Activated CD4-positive, alpha-beta T cell treated with anti-CD3 and anti-CD28 coated beads, Interleukin-2, amount 50 U/mL, for 48 hours (primary cell): ENCODE measurements around the gene UBE2O.

Experiments
- DNase-seq, 2 experiments: peaks; one replicate each; pipeline ENCODE4 v3.0.0-alpha.2; 2020

UBE2O gene

DNA sequence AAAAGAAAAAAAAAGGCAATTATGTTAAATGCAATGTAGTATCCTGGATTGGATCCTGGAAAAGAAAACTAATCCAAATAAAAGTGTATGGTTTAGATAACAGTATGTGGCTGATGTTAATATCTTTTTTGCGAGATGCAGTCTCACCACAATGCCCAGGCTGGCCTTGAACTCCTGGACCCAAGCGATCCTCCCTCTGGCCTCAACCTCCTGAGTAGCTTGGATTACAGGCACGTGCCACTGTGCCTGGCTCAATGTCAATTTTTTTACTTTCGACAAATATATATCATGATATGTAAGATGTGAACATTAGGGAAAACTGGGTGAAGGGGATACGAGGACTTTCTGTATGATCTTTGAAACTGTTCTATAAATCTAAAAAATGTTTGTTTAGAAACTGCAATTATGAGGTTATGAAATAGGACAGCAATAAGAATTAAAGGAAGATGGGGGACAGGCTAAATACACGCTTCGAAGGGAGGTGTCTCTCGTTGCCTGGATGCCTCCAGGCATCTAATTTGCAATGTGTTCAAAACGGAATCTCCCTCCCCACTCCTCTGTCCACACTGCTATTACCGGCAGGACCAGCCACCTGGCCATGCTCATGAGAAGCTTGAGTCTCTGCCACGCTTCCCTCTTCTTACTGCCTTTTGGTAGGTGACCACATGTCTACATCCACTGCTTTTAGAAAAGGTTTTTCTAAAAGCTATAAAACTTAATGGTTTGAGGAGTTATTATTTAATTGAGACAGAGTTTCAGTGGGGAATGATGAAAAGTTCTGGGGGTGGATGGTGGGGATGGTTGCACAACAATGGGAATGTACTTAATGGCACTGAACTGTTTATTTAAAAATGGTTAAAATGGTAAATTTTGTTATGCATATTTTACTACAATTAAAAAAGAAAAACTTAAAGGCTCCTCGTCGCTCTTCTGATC is 15.2 kb downstream of the UBE2O start:
- no peak for DNase-seq

DNA sequence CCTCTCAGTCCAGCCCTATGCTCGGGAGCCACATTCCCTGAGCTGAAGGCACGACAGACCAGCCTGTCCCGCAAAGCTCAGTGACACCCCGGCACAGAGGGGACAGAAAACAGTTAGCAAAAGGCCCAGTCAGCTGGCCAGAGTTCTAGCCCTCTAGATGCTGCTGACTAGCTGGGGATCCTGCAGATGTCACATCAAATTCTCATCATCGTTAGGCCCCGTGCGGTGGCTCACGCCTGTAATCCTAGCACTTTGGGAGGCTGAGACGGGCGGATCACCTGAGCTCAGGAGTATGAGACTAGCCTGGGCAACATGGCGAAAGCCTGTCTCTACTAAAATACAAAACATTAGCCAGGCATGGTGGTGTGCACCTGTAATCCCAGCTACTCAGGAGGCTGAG is 17.2 kb downstream of the UBE2O start:
- no peak for DNase-seq

GRCh38 chr17:76434870-76435269 is 18.1 kb downstream of the UBE2O start:
- DNase-seq, result no peak

DNA sequence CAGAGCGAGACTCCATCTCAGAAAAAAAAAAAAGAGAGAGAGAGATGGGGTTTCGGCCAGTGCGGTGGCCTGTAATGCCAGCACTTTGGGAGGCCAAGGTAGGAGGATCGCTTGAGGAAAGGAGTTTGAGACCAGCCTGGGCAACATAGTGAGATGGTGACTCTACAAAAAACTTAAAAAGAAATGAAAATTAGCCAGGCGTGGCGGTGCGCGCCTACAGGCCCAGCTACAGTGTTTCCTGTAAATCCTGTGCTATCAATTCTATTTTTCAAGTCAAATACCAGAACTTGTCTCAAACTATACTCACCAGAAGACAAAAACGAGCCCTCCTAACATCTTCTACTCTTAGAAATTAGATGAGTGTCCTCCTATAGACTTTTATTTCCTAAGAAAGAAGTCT is 19.3 kb downstream of the UBE2O start:
- DNase-seq, result no peak

DNA sequence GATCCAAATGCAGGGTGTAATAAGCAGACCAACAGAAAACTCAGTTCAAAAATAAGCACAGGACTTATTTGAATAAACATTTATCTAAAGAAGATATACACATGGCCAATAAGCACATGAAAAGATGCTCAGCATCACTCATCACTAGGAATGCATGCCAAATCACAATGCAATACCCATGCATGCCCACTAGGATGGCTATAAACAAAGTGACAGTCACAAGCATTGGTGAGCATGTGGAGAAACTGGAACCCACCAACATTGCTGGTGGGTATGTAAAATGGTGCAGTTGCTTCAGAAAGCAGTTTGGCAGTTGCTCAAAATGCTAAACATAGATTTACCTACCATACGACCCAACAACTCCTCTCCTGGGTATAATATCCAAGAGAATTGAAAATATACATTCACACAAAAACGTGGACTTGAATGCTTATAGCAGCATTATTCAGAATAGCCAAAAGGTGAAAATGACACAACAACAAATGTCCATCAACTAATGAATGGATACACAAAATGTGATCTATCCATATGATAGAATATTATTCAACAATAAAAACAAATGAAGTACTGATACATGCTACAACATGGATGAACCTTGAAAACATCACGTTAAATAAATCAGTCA is 20.1 kb downstream of the UBE2O start:
- no peak for DNase-seq

- no peak for DNase-seq
Measured at GRCh38 chr17:76432004-76432403, 20.9 kb downstream of the UBE2O start.

GRCh38 chr17:76431509-76431908 is 21.4 kb downstream of the UBE2O start:
- DNase-seq, result no peak

DNA sequence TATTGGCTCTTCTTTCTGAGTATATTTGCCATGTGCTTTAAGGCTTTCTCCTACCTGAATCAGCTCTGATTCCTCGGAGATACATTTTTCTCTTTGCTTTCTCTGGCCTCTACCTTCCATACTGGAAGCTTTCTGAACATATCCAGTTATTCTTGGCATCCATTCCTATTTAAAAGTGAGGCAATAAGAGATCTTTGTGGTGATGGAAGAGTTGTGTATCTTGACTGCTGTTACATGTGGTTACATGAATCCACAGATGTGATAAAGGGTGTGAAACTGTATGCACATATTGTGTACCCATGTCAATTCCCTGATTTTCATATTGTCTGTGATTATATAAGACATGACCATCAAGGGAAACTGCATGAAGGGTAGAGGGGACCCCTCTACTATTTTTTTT is 24.4 kb downstream of the UBE2O start:
- DNase-seq, result no peak

DNA sequence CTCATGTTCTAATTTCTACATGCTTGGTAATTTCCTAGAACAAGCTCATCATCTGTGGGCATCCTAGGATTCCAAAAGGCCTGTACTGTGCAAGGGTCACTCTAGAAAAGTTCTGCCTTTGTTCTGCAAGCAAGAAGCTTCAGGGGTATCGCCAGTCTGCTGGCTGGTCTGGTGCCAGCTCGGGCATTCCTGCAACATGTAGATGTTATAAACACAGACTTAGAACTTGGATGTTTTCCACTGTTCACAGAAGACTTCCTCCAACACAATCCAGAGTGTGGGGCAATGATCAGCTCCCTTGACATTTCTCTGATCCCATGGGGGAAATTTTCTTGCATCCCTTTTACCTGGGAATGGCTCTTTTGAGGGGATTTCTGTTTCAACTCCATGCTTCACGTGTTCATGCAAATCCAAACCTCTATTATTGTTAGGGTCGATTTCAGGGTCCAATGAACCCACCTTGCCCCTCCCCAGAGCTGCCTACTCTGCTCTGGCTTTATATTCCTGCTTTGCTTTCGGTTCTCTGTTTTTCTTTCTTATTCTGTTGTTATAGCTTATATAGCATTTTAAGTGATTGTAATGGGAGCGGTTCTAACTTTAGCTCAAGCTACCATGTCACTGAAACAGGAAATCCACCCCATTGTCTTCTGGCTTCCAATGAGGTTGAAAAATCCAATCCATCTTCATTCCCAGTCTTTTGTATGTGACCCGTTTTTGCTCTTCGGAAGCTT is 25.3 kb downstream of the UBE2O start:
- DNase-seq, result no peak

- no peak for DNase-seq
Measured at GRCh38 chr17:76426853-76427252, 26.1 kb downstream of the UBE2O start.

DNA sequence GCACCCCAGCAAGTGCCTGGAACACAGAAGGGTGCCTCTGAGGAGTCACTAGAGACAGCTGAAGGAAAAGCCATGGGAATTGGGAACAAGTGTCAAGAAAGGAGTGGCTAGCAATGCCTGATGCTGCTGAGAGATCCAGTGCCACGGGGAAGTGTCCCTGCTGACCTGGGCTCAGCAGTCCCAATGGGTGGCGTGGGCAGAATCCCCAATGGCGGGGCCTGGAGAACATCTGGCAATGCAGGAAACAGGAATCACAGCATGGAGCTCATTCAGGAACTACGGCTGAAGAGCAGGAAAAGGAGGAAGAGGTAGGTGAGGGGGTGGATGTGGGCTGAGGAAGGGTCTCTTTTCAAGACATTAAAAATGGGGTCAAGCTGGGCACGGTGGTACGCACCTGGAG is 30.1 kb downstream of the UBE2O start:
- DNase-seq, result no peak

- DNase-seq, result no peak
Measured at GRCh38 chr17:76422406-76422805, 30.5 kb downstream of the UBE2O start.

GRCh38 chr17:76421044-76421407 is 31.9 kb downstream of the UBE2O start:
- DNase-seq, result no peak

- no peak for DNase-seq
Measured at GRCh38 chr17:76420356-76421043, 32.5 kb downstream of the UBE2O start.

GRCh38 chr17:76419576-76420260 is 33.2 kb downstream of the UBE2O start:
- DNase-seq, result no peak

DNA sequence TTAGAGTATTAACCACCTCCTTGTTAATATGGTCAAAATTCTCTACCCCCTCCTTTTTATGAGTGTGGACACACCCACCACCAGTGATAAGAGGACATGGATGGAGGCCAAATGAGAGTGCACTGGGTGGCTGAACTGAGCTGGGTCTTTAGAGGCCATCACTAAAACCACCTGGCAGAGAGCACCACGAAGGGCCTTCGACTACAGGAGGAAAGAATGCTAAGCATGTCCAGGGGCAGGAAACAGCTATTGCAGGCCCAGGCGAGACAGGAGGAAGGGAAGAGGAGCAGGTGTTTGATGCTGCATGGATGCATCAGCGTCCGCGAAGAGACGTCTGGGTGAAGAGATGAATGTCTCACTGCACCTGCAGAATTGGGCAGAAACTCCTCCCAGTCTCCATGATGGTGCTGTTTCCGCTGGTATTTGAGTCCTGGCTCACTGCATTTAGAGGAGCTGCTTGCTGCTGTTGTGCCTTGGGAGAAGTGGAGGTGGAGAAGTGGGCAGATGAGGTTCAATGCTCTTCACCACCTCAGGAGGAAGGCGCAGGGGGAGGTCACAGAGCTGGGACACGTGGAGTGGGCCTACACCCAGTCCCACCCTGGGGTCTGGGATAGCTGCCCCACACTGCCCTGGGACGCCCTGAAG is 35.3 kb downstream of the UBE2O start:
- DNase-seq, result no peak

- DNase-seq, result no peak
Measured at GRCh38 chr17:76416899-76417298, 36.1 kb downstream of the UBE2O start.

DNA sequence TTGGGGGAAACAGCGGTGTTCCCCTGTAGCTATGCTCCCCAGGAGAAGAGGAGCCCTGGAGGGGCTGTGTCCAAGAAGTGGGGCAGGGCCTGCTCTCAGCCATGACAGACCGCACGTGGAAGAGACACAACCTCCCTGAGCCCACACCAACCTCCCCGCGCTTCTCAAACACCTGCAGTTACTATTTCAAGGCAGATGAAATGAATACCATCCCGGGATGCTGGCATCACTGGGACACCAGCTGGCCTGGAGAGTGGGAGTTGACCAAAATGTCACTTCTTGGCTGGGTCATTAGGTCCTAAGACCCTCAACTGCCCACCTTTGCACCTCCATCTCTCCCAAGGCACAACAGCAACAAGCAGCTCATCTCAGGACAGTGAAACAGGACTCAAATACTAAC is 36.5 kb downstream of the UBE2O start:
- no peak for DNase-seq

GRCh38 chr17:76415786-76416185 is 37.2 kb downstream of the UBE2O start:
- no peak for DNase-seq

GRCh38 chr17:76414334-76415295 is 38.3 kb downstream of the UBE2O start:
- DNase-seq, result no peak

- DNase-seq, result no peak
Measured at GRCh38 chr17:76411247-76411646, 41.7 kb downstream of the UBE2O start.
